Panc1 (cell line): Measurements from ENCODE around the gene CDAN1. TPM values are rescaled to one million over a fixed set of nuclear protein-coding genes. Genes with fewer than 3 reads are reported as not detected.
"Not testable (repeated sequence)": the region's sequence is repeated elsewhere in the genome, so short reads cannot be mapped to it uniquely, and the experiment has no call there.

ENCODE experiments used
- ATAC-seq: fragments of 200-7000 bp; cut with Tn5 transposase; 2 replicates; pipeline ENCODE4 v1.9.1; 2020; ENCODE audit warnings: mild to moderate bottlenecking, moderate library complexity
- BruUV-seq: library from RNA; stranded (reverse); fragments of 400-500 nt; replicated peaks from 2 replicates; lab custom pipeline; 2021; lab: Mats Ljungman, UMichigan
- CTCF ChIA-PET: fragments of 300-600 bp; sonication (Branson Sonifier 250); formaldehyde crosslinking; loops from one replicate; lab custom pipeline; 2022; ENCODE audit warnings: antibody characterized with exemption; lab: Charles Lee
- POLR2A ChIA-PET: fragments of 300-600 bp; sonication (Branson Sonifier 250); formaldehyde crosslinking; loops from one replicate; lab custom pipeline; 2022; ENCODE audit warnings: antibody characterized with exemption; lab: Charles Lee
- DNase-seq: peaks from one replicate; pipeline ENCODE4 v3.0.0-alpha.2; 2010; ENCODE audit warnings: low read depth, low spot score
- H3K27ac ChIP-seq: 2 replicates; pipeline ENCODE4 v1.5.1; 2011; ENCODE audit warnings: mild to moderate bottlenecking, low read length, inconsistent platforms
- H3K27me3 ChIP-seq: fragments of 200-500 bp; sonication (Bioruptor generic); 2 replicates; pipeline ENCODE4 v1.6.0; 2014; ENCODE audit warnings: low read length, inconsistent platforms; ENCODE audit not compliant: control insufficient read depth, insufficient read depth
- H3K36me3 ChIP-seq: fragments of 200-500 bp; sonication (Bioruptor generic); 2 replicates; pipeline ENCODE4 v1.5.1; 2014; ENCODE audit warnings: inconsistent platforms, mild to moderate bottlenecking, low read length, moderate library complexity; ENCODE audit not compliant: control insufficient read depth, insufficient read depth
- H3K4me1 ChIP-seq: 2 replicates; pipeline ENCODE4 v1.5.1; 2011; ENCODE audit warnings: inconsistent platforms, mild to moderate bottlenecking, low read length, moderate library complexity; ENCODE audit not compliant: control insufficient read depth, insufficient read depth
- H3K4me3 ChIP-seq, 2 experiments: 2 replicates each; pipeline ENCODE4 v1.5.1; 2011 to 2012; ENCODE audit warnings: low read depth in 2 of 2, low read length in 2 of 2, mild to moderate bottlenecking in 2 of 2, inconsistent platforms in 1 of 2, moderate library complexity in 1 of 2
- H3K9me3 ChIP-seq: fragments of 200-500 bp; sonication (Bioruptor generic); 2 replicates; pipeline ENCODE4 v1.5.1; 2014; ENCODE audit warnings: low read depth, mild to moderate bottlenecking, inconsistent platforms, low read length, moderate library complexity; ENCODE audit not compliant: control insufficient read depth, insufficient read depth
- CTCF ChIP-seq: fragments of 450-650 bp; IDR thresholded peaks from 2 replicates; pipeline ENCODE4 v1.5.1; 2017; ENCODE audit warnings: mild to moderate bottlenecking
- POLR2AphosphoS5 ChIP-seq: IDR thresholded peaks from 2 replicates; pipeline ENCODE4 v1.6.1; 2012; ENCODE audit warnings: mild to moderate bottlenecking, low read depth, low read length, moderate library complexity
- SIN3A ChIP-seq: IDR thresholded peaks from 2 replicates; pipeline ENCODE4 v1.6.1; 2012; ENCODE audit warnings: low read depth, mild to moderate bottlenecking, low read length, moderate library complexity, borderline replicate concordance; ENCODE audit not compliant: insufficient read depth
- TCF7L2 ChIP-seq: IDR thresholded peaks from 2 replicates; pipeline ENCODE4 v1.6.1; 2011; ENCODE audit warnings: mild to moderate bottlenecking, low read depth, low read length, inconsistent platforms
- in situ Hi-C: cut with HindIII; loops from 2 replicates; pipeline ENCODE4 v1.10.0; 2016; ENCODE audit warnings: low sequenced_read_pairs, low pct_unique_long_range_greater_than_20kb
- intact Hi-C: fragments of 100-400 bp; cut with micrococcal nuclease; formaldehyde crosslinking; loops from one replicate; pipeline ENCODE4 v1.10.0; 2022; ENCODE audit not compliant: unreplicated experiment
- total RNA-seq: library from RNA; stranded (reverse); gene quantifications from one replicate; pipeline ENCODE4 v1.2.1, GENCODE V29; 2021; ENCODE audit not compliant: unreplicated experiment
- TF ChIP-seq, protein P1 (sequence below), 2 experiments: IDR thresholded peaks; 2 replicates each; pipeline ENCODE4 v1.6.1; 2011 to 2012; ENCODE audit warnings: low read depth in 2 of 2, control low read depth in 1 of 2, low read length in 1 of 2, mild to moderate bottlenecking in 1 of 2, moderate library complexity in 1 of 2; ENCODE audit not compliant: insufficient read depth in 1 of 2

Gene CDAN1
- total RNA-seq, 1 experiment from 2014 or later: 41.1 TPM

GRCh38 chr15:42772144-42772543 is 35.2 kb upstream of the CDAN1 start:
- no peak overlapping the region for H3K4me3 ChIP-seq
- ChIA-PET POLR2A (no interaction called here), CTCF (no interaction called here)
- ATAC-seq (no peak), DNase-seq (no peak)
- no peaks in the 10 kb centered on the region for H3K27me3 ChIP-seq
- H3K27ac ChIP-seq: no peak overlapping the region
- peaks cover 4% of the 10 kb centered on the region for H3K36me3 ChIP-seq
- no peak for TF ChIP-seq POLR2AphosphoS5
- TF ChIP-seq, protein P1, sequence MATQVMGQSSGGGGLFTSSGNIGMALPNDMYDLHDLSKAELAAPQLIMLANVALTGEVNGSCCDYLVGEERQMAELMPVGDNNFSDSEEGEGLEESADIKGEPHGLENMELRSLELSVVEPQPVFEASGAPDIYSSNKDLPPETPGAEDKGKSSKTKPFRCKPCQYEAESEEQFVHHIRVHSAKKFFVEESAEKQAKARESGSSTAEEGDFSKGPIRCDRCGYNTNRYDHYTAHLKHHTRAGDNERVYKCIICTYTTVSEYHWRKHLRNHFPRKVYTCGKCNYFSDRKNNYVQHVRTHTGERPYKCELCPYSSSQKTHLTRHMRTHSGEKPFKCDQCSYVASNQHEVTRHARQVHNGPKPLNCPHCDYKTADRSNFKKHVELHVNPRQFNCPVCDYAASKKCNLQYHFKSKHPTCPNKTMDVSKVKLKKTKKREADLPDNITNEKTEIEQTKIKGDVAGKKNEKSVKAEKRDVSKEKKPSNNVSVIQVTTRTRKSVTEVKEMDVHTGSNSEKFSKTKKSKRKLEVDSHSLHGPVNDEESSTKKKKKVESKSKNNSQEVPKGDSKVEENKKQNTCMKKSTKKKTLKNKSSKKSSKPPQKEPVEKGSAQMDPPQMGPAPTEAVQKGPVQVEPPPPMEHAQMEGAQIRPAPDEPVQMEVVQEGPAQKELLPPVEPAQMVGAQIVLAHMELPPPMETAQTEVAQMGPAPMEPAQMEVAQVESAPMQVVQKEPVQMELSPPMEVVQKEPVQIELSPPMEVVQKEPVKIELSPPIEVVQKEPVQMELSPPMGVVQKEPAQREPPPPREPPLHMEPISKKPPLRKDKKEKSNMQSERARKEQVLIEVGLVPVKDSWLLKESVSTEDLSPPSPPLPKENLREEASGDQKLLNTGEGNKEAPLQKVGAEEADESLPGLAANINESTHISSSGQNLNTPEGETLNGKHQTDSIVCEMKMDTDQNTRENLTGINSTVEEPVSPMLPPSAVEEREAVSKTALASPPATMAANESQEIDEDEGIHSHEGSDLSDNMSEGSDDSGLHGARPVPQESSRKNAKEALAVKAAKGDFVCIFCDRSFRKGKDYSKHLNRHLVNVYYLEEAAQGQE (IDR thresholded peaks at IDR 0.05; ENCODE audit: insufficient read depth in 1 of 2, low read depth in 2 of 2, low read length in 1 of 2): no peak
- no peak for TF ChIP-seq CTCF
- TF ChIP-seq TCF7L2: no peak
- no peak for TF ChIP-seq SIN3A
- in situ Hi-C loops (no loop called here), intact Hi-C loops (no loop called here)
- no peaks in the 10 kb centered on the region for H3K9me3 ChIP-seq
- no TSS peak for BruUV-seq
- no peaks in the 10 kb centered on the region for H3K4me1 ChIP-seq

DNA sequence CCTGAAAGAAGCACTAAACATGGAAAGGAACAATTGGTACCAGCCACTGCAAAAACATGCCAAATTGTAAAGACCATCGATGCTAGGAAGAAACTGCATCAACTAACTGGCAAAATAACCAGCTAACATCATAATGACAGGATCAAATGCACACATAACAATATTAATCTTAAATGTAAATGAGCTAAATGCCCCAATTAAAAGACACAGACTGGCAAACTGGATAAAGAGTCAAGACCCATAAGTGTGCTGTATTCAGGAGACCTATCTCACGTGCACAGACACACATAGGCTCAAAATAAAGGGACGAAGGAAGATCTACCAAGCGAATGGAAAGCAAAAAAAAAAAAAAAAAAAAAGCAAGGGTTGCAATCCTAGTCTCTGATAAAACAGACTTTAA is 29.2 kb upstream of the CDAN1 start:
- H3K27ac ChIP-seq, DNase-seq, ATAC-seq, in situ Hi-C loops, POLR2A ChIA-PET, H3K9me3 ChIP-seq, CTCF ChIA-PET, H3K4me1 ChIP-seq, H3K27me3 ChIP-seq, H3K36me3 ChIP-seq, BruUV-seq, intact Hi-C loops, H3K4me3 ChIP-seq: not testable (repeated sequence)

- H3K27me3 ChIP-seq, POLR2A ChIA-PET, BruUV-seq, CTCF ChIA-PET, ATAC-seq, H3K27ac ChIP-seq, in situ Hi-C loops, H3K4me1 ChIP-seq, DNase-seq, H3K36me3 ChIP-seq, H3K9me3 ChIP-seq, intact Hi-C loops, H3K4me3 ChIP-seq: not testable (repeated sequence)
These were observed 27.3 kb upstream of the CDAN1 start for GRCh38 chr15:42764154-42764731.

DNA sequence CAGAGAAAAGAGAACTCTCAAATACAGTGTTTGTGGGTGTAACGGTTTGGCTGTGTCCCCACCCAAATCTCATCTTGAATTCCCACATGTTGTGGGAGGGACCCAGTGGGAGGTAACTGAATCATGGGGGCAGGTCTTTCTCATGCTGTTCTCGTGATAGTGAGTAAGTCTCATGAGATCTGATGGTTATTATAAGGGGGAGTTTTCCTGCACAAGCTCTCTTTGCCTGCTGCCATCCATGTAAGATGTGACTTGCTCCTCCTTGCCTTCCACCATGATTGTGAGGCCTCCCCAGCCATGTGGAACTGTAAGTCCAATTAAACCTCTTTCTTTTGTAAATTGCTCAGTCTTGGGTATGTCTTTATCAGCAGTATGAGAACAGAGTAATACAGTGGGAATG is 24.9 kb upstream of the CDAN1 start:
- intact Hi-C loops, BruUV-seq, H3K36me3 ChIP-seq, DNase-seq, CTCF ChIA-PET, H3K27ac ChIP-seq, ATAC-seq, in situ Hi-C loops, H3K4me3 ChIP-seq, H3K9me3 ChIP-seq, H3K27me3 ChIP-seq, H3K4me1 ChIP-seq: not testable (repeated sequence)
- POLR2A ChIA-PET: interaction anchor here (0.7 kb wide), 1 partner anchor 188 kb away, joined by 3 read pairs; no protein-coding TSS in a partner anchor
